Fibroblast of mammary gland (primary cell): ENCODE measurements around the gene CCND2.
A peak's percentile ranks its signal among the peaks of the same experiment; 100 is the strongest.

ENCODE experiments used
- DNase-seq: peaks from one replicate; pipeline ENCODE4 v3.0.0-alpha.2; 2010; ENCODE audit warnings: low read depth
- H3K4me3 ChIP-seq: 2 replicates; pipeline ENCODE4 v1.5.1; 2011; ENCODE audit warnings: low read depth, mild to moderate bottlenecking, low read length, moderate library complexity; ENCODE audit not compliant: control insufficient read depth
- CTCF ChIP-seq: conservative IDR thresholded peaks from 2 replicates; pipeline ENCODE4 v1.5.1; 2011; ENCODE audit warnings: low read depth, low read length, inconsistent platforms; ENCODE audit not compliant: control insufficient read depth, insufficient read depth

CCND2 gene

GRCh38 chr12:4267704-4268328 is 5.7 kb upstream of the CCND2 start:
- no peak for TF ChIP-seq CTCF
- H3K4me3 ChIP-seq, result no peak overlapping the region
- DNase-seq, result no peak

- TF ChIP-seq CTCF, result no peak
- no peak for DNase-seq
These were observed 5.0 kb upstream of the CCND2 start for GRCh38 chr12:4268329-4269181.

GRCh38 chr12:4269279-4269991 is 4.1 kb upstream of the CCND2 start:
- peak; percentile 50 for DNase-seq
- no peak for TF ChIP-seq CTCF
- H3K4me3 ChIP-seq, result peak overlapping the region; percentile 26

More at GRCh38 chr12:4268329-4269181, 5.0 kb upstream of the CCND2 start:
- peak overlapping the region; percentile 36 for H3K4me3 ChIP-seq

GRCh38 chr12:4270016-4270830 is 3.3 kb upstream of the CCND2 start:
- DNase-seq, result no peak
- no peak for TF ChIP-seq CTCF
- H3K4me3 ChIP-seq, result peak overlapping the region; percentile 26

GRCh38 chr12:4270831-4271716 is 2.5 kb upstream of the CCND2 start:
- peak; percentile 30 for DNase-seq
- peak overlapping the region; percentile 21 for H3K4me3 ChIP-seq
- no peak for TF ChIP-seq CTCF
